GM23248 (cell line): ENCODE measurements around the gene CELSR2.

Experiments used
- EZH2 ChIP-seq: fragments of 200-600 bp; sonication (generic); IDR thresholded peaks from 2 replicates; pipeline ENCODE4 v1.6.1; 2018; ENCODE audit warnings: antibody characterized with exemption, mild to moderate bottlenecking; ENCODE audit not compliant: insufficient read depth, poor library complexity, severe bottlenecking
- EZH2phosphoT487 ChIP-seq: fragments of 200-600 bp; sonication (generic); IDR thresholded peaks from 2 replicates; pipeline ENCODE4 v1.6.1; 2018; ENCODE audit warnings: antibody characterized with exemption, moderate library complexity, mild to moderate bottlenecking, low read depth; ENCODE audit not compliant: insufficient read depth

GRCh38 chr1:109247401-109248365 lies 1.7 kb upstream of the CELSR2 start:
- TF ChIP-seq EZH2 (no peak), EZH2phosphoT487 (no peak)
